H1 (cell line): ENCODE data around the gene LCAT. TPM values are rescaled to one million over a fixed set of nuclear protein-coding genes. Genes with fewer than 3 reads are reported as not detected.

Source experiments
- CTCF ChIA-PET: fragments of 300-600 bp; sonication (Branson Sonifier 250); formaldehyde crosslinking; loops from one replicate; lab custom pipeline; 2021; ENCODE audit not compliant: partially characterized antibody; lab: Charles Lee
- POLR2A ChIA-PET: fragments of 300-600 bp; sonication (Branson Sonifier 250); formaldehyde crosslinking; loops from one replicate; lab custom pipeline; 2021; ENCODE audit warnings: inconsistent platforms; ENCODE audit not compliant: partially characterized antibody; lab: Charles Lee
- DNase-seq, 2 experiments: peaks; one replicate each; pipeline versions ENCODE4 v3.0.0 to v3.0.0-alpha.2; 2010 to 2022; ENCODE audit warnings: low spot score in 2 of 2, low read depth in 1 of 2, mixed read lengths in 1 of 2
- FAIRE-seq: peaks from 2 replicates; lab custom pipeline; 2011; peaks lifted over from hg19 to GRCh38; lab: Jason Lieb, UNC
- H2AFZ ChIP-seq: 2 replicates; pipeline ENCODE4 v1.8.1; 2012; ENCODE audit warnings: low read length, inconsistent platforms
- H2AK5ac ChIP-seq: 2 replicates; pipeline ENCODE4 v1.6.1; 2013; ENCODE audit warnings: low read depth, low read length
- H2BK120ac ChIP-seq: replicated peaks from 2 replicates; pipeline ENCODE3; 2013; ENCODE audit warnings: low read depth, low read length, inconsistent platforms
- H2BK12ac ChIP-seq: 2 replicates; pipeline ENCODE4 v1.6.1; 2013; ENCODE audit warnings: low read depth, low read length
- H2BK15ac ChIP-seq: 2 replicates; pipeline ENCODE4 v1.6.1; 2013; ENCODE audit warnings: low read length
- H2BK20ac ChIP-seq: 2 replicates; pipeline ENCODE4 v1.6.1; 2013; ENCODE audit warnings: low read length
- H2BK5ac ChIP-seq: 2 replicates; pipeline ENCODE4 v1.6.1; 2013; ENCODE audit warnings: low read depth, low read length
- H3K14ac ChIP-seq: 2 replicates; pipeline ENCODE4 v1.6.1; 2013; ENCODE audit warnings: inconsistent platforms; ENCODE audit not compliant: insufficient read length
- H3K18ac ChIP-seq: 2 replicates; pipeline ENCODE4 v1.6.1; 2013; ENCODE audit warnings: low read length; ENCODE audit errors: extremely low read depth
- H3K23ac ChIP-seq: 2 replicates; pipeline ENCODE4 v1.6.1; 2013; ENCODE audit warnings: inconsistent platforms; ENCODE audit not compliant: insufficient read length
- H3K23me2 ChIP-seq: 2 replicates; pipeline ENCODE4 v1.6.1; 2013; ENCODE audit warnings: low read depth, low read length
- H3K27ac ChIP-seq: 2 replicates; pipeline ENCODE4 v1.6.1; 2011; ENCODE audit warnings: low read depth, low read length, inconsistent platforms
- H3K27me3 ChIP-seq, 4 experiments: replicated peaks in 1 of 4; 1 replicate in 1 of 4; 2 replicates in 3 of 4; pipeline versions ENCODE4 v1.6.1 to v1.8.1; 2011 to 2013; ENCODE audit warnings: low read length in 3 of 4, mild to moderate bottlenecking in 3 of 4, inconsistent platforms in 2 of 4, mixed read lengths in 2 of 4, moderate library complexity in 1 of 4; ENCODE audit not compliant: control insufficient read depth in 3 of 4, insufficient read depth in 3 of 4; ENCODE audit errors: extremely low read depth in 1 of 4
- H3K36me3 ChIP-seq, 4 experiments: 2 replicates each; pipeline versions ENCODE4 v1.6.1 to v1.8.1; 2011 to 2013; ENCODE audit warnings: mild to moderate bottlenecking in 4 of 4, low read length in 3 of 4, moderate library complexity in 2 of 4, control low read depth in 1 of 4, inconsistent platforms in 1 of 4; ENCODE audit not compliant: insufficient read depth in 4 of 4, control insufficient read depth in 2 of 4
- H3K4ac ChIP-seq: replicated peaks from 2 replicates; pipeline ENCODE3; 2013; ENCODE audit warnings: low read length, low read depth, mixed read lengths, inconsistent platforms; ENCODE audit not compliant: insufficient read length
- H3K4me1 ChIP-seq, 4 experiments: replicated peaks in 1 of 4; 1 replicate in 1 of 4; 2 replicates in 3 of 4; pipeline versions ENCODE4 v1.6.1 to v1.8.1; 2011 to 2013; ENCODE audit warnings: low read length in 3 of 4, inconsistent platforms in 2 of 4, mixed read lengths in 1 of 4; ENCODE audit not compliant: insufficient read depth in 4 of 4, control insufficient read depth in 3 of 4
- H3K4me2 ChIP-seq, 2 experiments: 2 replicates each; pipeline versions ENCODE4 v1.6.1 to v1.8.1; 2011 to 2013; ENCODE audit warnings: low read depth in 2 of 2, low read length in 2 of 2, control low read depth in 1 of 2, inconsistent platforms in 1 of 2, mild to moderate bottlenecking in 1 of 2; ENCODE audit not compliant: insufficient read depth in 1 of 2
- H3K4me3 ChIP-seq, 4 experiments: fragments of 200-600, 300-600 bp in 1 of 4; sonication (generic), shearing (Covaris generic), sonication (Bioruptor Twin) in 1 of 4; 2 replicates each; pipeline versions ENCODE4 v1.5.1 to v1.8.1; 2011 to 2016; ENCODE audit warnings: low read length in 4 of 4, low read depth in 3 of 4, control low read depth in 2 of 4, inconsistent platforms in 2 of 4, mild to moderate bottlenecking in 2 of 4, mixed read lengths in 1 of 4, moderate library complexity in 1 of 4; ENCODE audit not compliant: insufficient read depth in 2 of 4; ENCODE audit errors: extremely low read depth in 1 of 4
- H3K56ac ChIP-seq: replicated peaks from 2 replicates; pipeline ENCODE3; 2013; ENCODE audit warnings: low read depth, mild to moderate bottlenecking, mixed read lengths, low read length, inconsistent platforms; ENCODE audit not compliant: insufficient read length
- H3K79me1 ChIP-seq: 2 replicates; pipeline ENCODE4 v1.6.1; 2013; ENCODE audit warnings: low read depth, low read length, control low read depth
- H3K79me2 ChIP-seq, 2 experiments: 2 replicates each; pipeline versions ENCODE4 v1.6.1 to v1.8.1; 2012 to 2013; ENCODE audit warnings: low read length in 2 of 2, mild to moderate bottlenecking in 2 of 2, inconsistent platforms in 1 of 2; ENCODE audit not compliant: insufficient read depth in 2 of 2, control insufficient read depth in 1 of 2
- H3K9ac ChIP-seq, 4 experiments: replicated peaks in 1 of 4; 1 replicate in 1 of 4; 2 replicates in 3 of 4; pipeline versions ENCODE4 v1.6.1 to v1.8.1; 2011 to 2013; ENCODE audit warnings: low read depth in 3 of 4, low read length in 3 of 4, control low read depth in 2 of 4, mild to moderate bottlenecking in 2 of 4, moderate library complexity in 2 of 4, inconsistent platforms in 1 of 4; ENCODE audit errors: extremely low read depth in 1 of 4
- H3K9me3 ChIP-seq, 2 experiments: 2 replicates each; pipeline versions ENCODE4 v1.6.1 to v1.8.1; 2012 to 2013; ENCODE audit warnings: mild to moderate bottlenecking in 2 of 2, moderate library complexity in 2 of 2, control low read depth in 1 of 2, inconsistent platforms in 1 of 2, low read depth in 1 of 2, low read length in 1 of 2, mixed read lengths in 1 of 2; ENCODE audit not compliant: insufficient read depth in 2 of 2
- H4K20me1 ChIP-seq, 2 experiments: replicated peaks in 1 of 2; 2 replicates each; pipeline versions ENCODE3 to v1.8.1; 2011 to 2013; ENCODE audit warnings: inconsistent platforms in 2 of 2, low read length in 2 of 2, mild to moderate bottlenecking in 1 of 2; ENCODE audit not compliant: insufficient read depth in 2 of 2, control insufficient read depth in 1 of 2
- H4K5ac ChIP-seq: 2 replicates; pipeline ENCODE4 v1.6.1; 2013; ENCODE audit warnings: low read length, low read depth, mixed read lengths, inconsistent platforms; ENCODE audit not compliant: insufficient read length
- H4K8ac ChIP-seq: 2 replicates; pipeline ENCODE4 v1.8.0; 2013; ENCODE audit warnings: mild to moderate bottlenecking, moderate library complexity, low read length, inconsistent platforms; ENCODE audit not compliant: insufficient read depth; ENCODE audit errors: extremely low read depth
- H4K91ac ChIP-seq: replicated peaks from 2 replicates; pipeline ENCODE3; 2013; ENCODE audit warnings: low read length, mixed read lengths, inconsistent platforms; ENCODE audit not compliant: insufficient read length
- CTBP2 ChIP-seq: IDR thresholded peaks from 2 replicates; pipeline ENCODE4 v1.7.0; 2011; ENCODE audit warnings: borderline replicate concordance, mild to moderate bottlenecking, moderate library complexity, mixed read lengths, low read length; ENCODE audit not compliant: insufficient read depth, insufficient read length
- CTCF ChIP-seq, 3 experiments: IDR thresholded peaks; 1 replicate in 2 of 3; 2 replicates in 1 of 3; pipeline versions ENCODE4 v1.5.1 to v1.6.1; 2011; ENCODE audit warnings: low read length in 3 of 3, mild to moderate bottlenecking in 3 of 3, inconsistent platforms in 2 of 3, low read depth in 1 of 3, moderate library complexity in 1 of 3; ENCODE audit not compliant: insufficient read depth in 1 of 3; ENCODE audit errors: control extremely low read depth in 1 of 3
- EGR1 ChIP-seq: IDR thresholded peaks from 2 replicates; pipeline ENCODE4 v1.6.1; 2011; ENCODE audit warnings: low read depth, low read length, borderline replicate concordance
- SIX5 ChIP-seq: IDR thresholded peaks from 2 replicates; pipeline ENCODE4 v1.6.1; 2011; ENCODE audit warnings: mild to moderate bottlenecking, low read depth, low read length
- TEAD4 ChIP-seq: IDR thresholded peaks from 2 replicates; pipeline ENCODE4 v1.6.1; 2012; ENCODE audit warnings: low read depth, low read length, inconsistent platforms, mixed read lengths
- ZNF274 ChIP-seq: IDR thresholded peaks from 2 replicates; pipeline ENCODE4 v1.7.0; 2012; ENCODE audit warnings: low read length, borderline replicate concordance; ENCODE audit errors: extremely low read depth
- WGBS, 2 experiments: shearing (Covaris generic) in 1 of 2; methylation state at CpG; one replicate each; pipeline versions ENCODE4 v1.1.6 to v1.1.7; 2013 to 2015; ENCODE audit warnings: low lambda C conversion rate in 2 of 2, mixed read lengths in 2 of 2, inconsistent platforms in 1 of 2, low coverage in 1 of 2, missing lambda C conversion rate in 1 of 2; ENCODE audit not compliant: insufficient replicate concordance in 2 of 2, insufficient coverage in 1 of 2, insufficient read length in 1 of 2; ENCODE audit errors: extremely low coverage in 1 of 2, missing lambda C conversion rate in 1 of 2; 5-methylcytosine and 5-hydroxymethylcytosine counted together
- polyA plus RNA-seq, 7 experiments: library from polyadenylated mRNA; depleted of rRNA in 3 of 7; stranded (reverse) in 5 of 7; unstranded in 2 of 7; fragments of >200 nt in 5 of 7; fragments of 200-250 nt in 2 of 7; gene quantifications; 1 replicate in 5 of 7; 2 replicates in 1 of 7; 4 replicates in 1 of 7; pipeline versions ENCODE4 v1.2.1 to v1.2.3, GENCODE V29; 2011 to 2013; ENCODE audit warnings: missing spikeins in 2 of 7, mixed read lengths in 2 of 7
- total RNA-seq: library from RNA; stranded (reverse); fragmentation: NEBNext Ultra II Directional; extraction: Animal tissue kit (Norgen Biotek cat#: 25700); gene quantifications from 2 replicates; pipeline ENCODE4 v1.2.1, GENCODE V29; 2021

Gene LCAT
- total and polyA plus RNA-seq, 2 of the 8 experiments (the other 6 are each of a cell fraction or from before 2014, with no cell fraction given) = 9.4 to 19.6 TPM

- peaks cover 18% of the 10 kb centered on the region for H3K23me2 ChIP-seq
- H4K5ac ChIP-seq = no peak overlapping the region
- peaks cover 0 to 15% (median 8%) of the 10 kb centered on the region in 4 experiments; a peak in 5 of 7 replicates for H3K4me1 ChIP-seq
- no peak overlapping the region for H3K9ac ChIP-seq
- H2BK12ac ChIP-seq = no peak overlapping the region
- H3K9me3 ChIP-seq = no peaks in the 10 kb centered on the region
- WGBS, 2 experiments = 90% methylated on average over 7 of the region's 7 CpGs; no CpG with 5 or more reads in 1 of the 2 experiments
- no peak overlapping the region for H3K23ac ChIP-seq
- no peak overlapping the region for H2AFZ ChIP-seq
- no peak overlapping the region for H3K27ac ChIP-seq
- no peak for TF ChIP-seq EGR1
- TF ChIP-seq CTBP2 = no peak
- TF ChIP-seq ZNF274 = no peak
- no peak for TF ChIP-seq SIX5
- no peak for TF ChIP-seq TEAD4
- no peak for TF ChIP-seq CTCF (IDR thresholded peaks at IDR 0.05; ENCODE audit: control extremely low read depth in 1 of 3, insufficient read depth in 1 of 3, low read depth in 1 of 3, low read length in 3 of 3)
- DNase-seq (no peak), FAIRE-seq (no peak)
- no peak overlapping the region for H2BK20ac ChIP-seq
- no peak overlapping the region for H4K8ac ChIP-seq
- no peaks in the 10 kb centered on the region for H3K27me3 ChIP-seq
- no peak overlapping the region for H2BK120ac ChIP-seq
- H3K4me3 ChIP-seq = no peak overlapping the region
- H3K36me3 ChIP-seq = no peaks in the 10 kb centered on the region
- ChIA-PET CTCF (interaction anchor here (0.7 to 27.1 kb wide), 16 partner anchors 9 to 413 kb away, joined by 3 to 623 read pairs (median 4); partner anchors contain the start of genes EDC4, LCAT, NRN1L and PSKH1), POLR2A (interaction anchor here (0.6 to 4.2 kb wide), 13 partner anchors 8 to 287 kb away, joined by 3 to 47 read pairs (median 4); partner anchors contain the start of genes EDC4, NRN1L, PSKH1 and RANBP10)
- no peak overlapping the region for H4K91ac ChIP-seq
- no peak overlapping the region for H2BK15ac ChIP-seq
- no peak overlapping the region for H3K14ac ChIP-seq
- no peak overlapping the region for H3K4ac ChIP-seq
- H3K18ac ChIP-seq = no peak overlapping the region
- H2AK5ac ChIP-seq = no peak overlapping the region
- no peak overlapping the region for H3K56ac ChIP-seq
- peak overlapping the region in 1 of 2 experiments; percentile 96; a peak in 1 of 4 replicates for H3K4me2 ChIP-seq
- H3K79me1 ChIP-seq = peaks cover 4% of the 10 kb centered on the region; the same call in 1 of the 2 replicates
- no peak overlapping the region for H2BK5ac ChIP-seq
- peaks cover 1 to 14% of the 10 kb centered on the region in 2 experiments for H4K20me1 ChIP-seq
- H3K79me2 ChIP-seq = 0 out of 4 replicates have a peak, but pooled peaks cover 0 to 3% of the 10 kb centered on the region in 2 experiments
Measured at GRCh38 chr16:67933805-67934204, 10.1 kb downstream of the LCAT start.
